ENCODE measurements around the gene JAKMIP2. TPM values are rescaled to one million over a fixed set of nuclear protein-coding genes. Genes with fewer than 3 reads are reported as not detected.
"Not testable (repeated sequence)": the region's sequence is repeated elsewhere in the genome, so short reads cannot be mapped to it uniquely, and the experiment has no call there.

JAKMIP2 gene
- total and polyA plus RNA-seq, 9 donors: 2.0 to 4.6 (median 2.3) TPM

DNA sequence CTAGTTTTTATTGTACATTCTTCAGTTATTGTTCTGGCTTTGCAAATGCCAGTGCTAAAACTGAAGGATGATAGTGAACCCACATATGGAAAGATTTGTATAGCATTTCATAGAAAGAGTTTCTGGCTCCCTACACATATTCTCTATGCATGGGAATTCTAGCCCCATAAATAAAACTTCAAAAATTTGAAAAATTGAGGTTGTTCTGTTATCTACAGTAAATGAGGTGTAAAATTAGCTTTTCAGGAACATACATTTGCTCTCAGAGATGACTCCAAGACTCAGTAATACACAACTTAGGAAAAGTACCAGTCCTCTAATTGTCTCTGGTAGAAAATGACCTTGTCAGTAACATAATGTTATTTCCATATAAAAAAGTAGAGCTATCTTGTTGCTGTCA, 192.4 kb downstream of the JAKMIP2 start:
- no peak overlapping the region for H3K27ac ChIP-seq (ENCODE audit: low read length)
- no peaks in the 10 kb centered on the region for H3K9me3 ChIP-seq (replicated peaks; ENCODE audit: control insufficient read depth, low read depth, low read length)
- DNase-seq: no peak
- H3K4me3 ChIP-seq (ENCODE audit: low read length): no peak overlapping the region
- no peaks in the 10 kb centered on the region for H3K36me3 ChIP-seq (ENCODE audit: control insufficient read depth, insufficient read depth, low read length)
- H3K4me1 ChIP-seq (ENCODE audit: control insufficient read depth, insufficient read depth, low read length): no peaks in the 10 kb centered on the region
- no peaks in the 10 kb centered on the region for H3K27me3 ChIP-seq (ENCODE audit: control insufficient read depth, insufficient read depth, low read length)

DNA sequence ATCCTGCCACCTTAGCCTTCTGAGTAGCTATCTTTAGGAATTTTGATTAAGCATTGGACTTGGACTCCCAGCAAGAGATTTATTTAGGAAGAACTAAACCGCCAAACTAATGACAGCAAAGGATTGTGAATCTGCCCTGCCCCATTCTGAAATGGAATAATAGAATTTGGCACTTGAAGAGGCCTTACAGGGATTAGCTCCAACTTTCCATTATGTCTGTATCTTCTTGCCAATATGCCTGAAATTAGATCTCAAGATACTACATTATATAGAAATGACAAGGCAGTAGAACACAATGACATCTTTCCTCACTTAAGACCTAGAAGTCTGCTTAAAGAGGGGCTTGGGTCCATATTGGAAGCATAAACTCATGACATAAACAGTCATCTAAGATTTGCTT, 195.7 kb downstream of the JAKMIP2 start:
- no peaks in the 10 kb centered on the region for H3K4me1 ChIP-seq (ENCODE audit: control insufficient read depth, insufficient read depth, low read length)
- no peaks in the 10 kb centered on the region for H3K36me3 ChIP-seq (ENCODE audit: control insufficient read depth, insufficient read depth, low read length)
- no peak overlapping the region for H3K4me3 ChIP-seq (ENCODE audit: low read length)
- DNase-seq: peak; percentile 54
- no CpG with 5 or more reads among the region's 1 CpG for WGBS (ENCODE audit: insufficient coverage)
- H3K9me3 ChIP-seq (replicated peaks; ENCODE audit: control insufficient read depth, low read depth, low read length): no peaks in the 10 kb centered on the region
- no peak overlapping the region for H3K27ac ChIP-seq (ENCODE audit: low read length)
- H3K27me3 ChIP-seq (ENCODE audit: control insufficient read depth, insufficient read depth, low read length): no peaks in the 10 kb centered on the region

DNA sequence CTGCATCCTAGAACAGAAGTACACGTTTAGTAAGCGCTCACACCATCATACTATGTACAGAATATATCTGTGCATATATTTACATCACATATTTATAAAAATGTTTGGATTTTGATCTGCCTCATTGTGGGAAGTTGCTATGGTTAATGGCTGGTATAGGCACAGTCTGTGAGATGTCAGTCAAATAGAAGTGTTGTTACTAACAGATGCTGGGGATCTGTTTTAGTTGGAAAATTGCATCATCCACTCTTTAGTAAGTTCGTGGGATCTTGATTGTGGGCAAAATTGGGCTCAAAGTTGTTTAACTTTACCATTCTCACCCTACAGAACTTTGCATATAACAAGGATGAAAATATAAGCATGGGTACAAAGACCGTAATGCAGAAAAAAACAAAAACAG, 196.3 kb downstream of the JAKMIP2 start:
- Histone ChIP-seq H3K27ac (ENCODE audit: low read length) (no peak overlapping the region), H3K36me3 (ENCODE audit: control insufficient read depth, insufficient read depth, low read length) (no peaks in the 10 kb centered on the region)
- WGBS (ENCODE audit: insufficient coverage): no CpG with 5 or more reads among the region's 4 CpGs

DNA sequence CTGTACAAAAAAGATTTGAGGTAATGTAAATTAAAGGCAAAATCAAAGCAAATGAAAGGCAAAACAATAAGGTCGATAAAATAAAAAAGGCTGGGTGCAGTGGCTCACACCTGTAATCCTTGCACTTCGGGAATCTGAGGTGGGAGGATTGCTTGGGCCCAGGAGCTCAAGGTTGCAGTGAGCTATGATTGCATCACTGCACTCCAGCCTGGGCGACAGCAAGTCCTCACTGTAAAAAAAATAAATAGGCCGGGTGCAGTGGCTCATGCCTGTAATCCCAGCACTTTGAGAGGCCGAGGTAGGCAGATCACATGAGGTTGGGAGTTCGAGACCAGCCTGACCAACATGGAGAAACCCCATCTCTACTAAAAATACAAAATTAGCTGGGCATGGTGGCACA, 200.3 kb downstream of the JAKMIP2 start:
- H3K27me3 ChIP-seq (ENCODE audit: control insufficient read depth, insufficient read depth, low read length); H3K4me1 ChIP-seq (ENCODE audit: control insufficient read depth, insufficient read depth, low read length); H3K9me3 ChIP-seq (replicated peaks; ENCODE audit: control insufficient read depth, low read depth, low read length); DNase-seq; H3K27ac ChIP-seq (ENCODE audit: low read length); H3K4me3 ChIP-seq (ENCODE audit: low read length); H3K36me3 ChIP-seq (ENCODE audit: control insufficient read depth, insufficient read depth, low read length): not testable (repeated sequence)
- 93% methylated on average over 6 of the region's 6 CpGs for WGBS (ENCODE audit: insufficient coverage)

More for the DNA sequence above, 196.3 kb downstream of the JAKMIP2 start:
- Histone ChIP-seq H3K4me3 (ENCODE audit: low read length) (no peak overlapping the region), H3K9me3 (replicated peaks; ENCODE audit: control insufficient read depth, low read depth, low read length) (no peaks in the 10 kb centered on the region), H3K4me1 (ENCODE audit: control insufficient read depth, insufficient read depth, low read length) (no peaks in the 10 kb centered on the region), H3K27me3 (ENCODE audit: control insufficient read depth, insufficient read depth, low read length) (no peaks in the 10 kb centered on the region)
- no peak for DNase-seq

DNA sequence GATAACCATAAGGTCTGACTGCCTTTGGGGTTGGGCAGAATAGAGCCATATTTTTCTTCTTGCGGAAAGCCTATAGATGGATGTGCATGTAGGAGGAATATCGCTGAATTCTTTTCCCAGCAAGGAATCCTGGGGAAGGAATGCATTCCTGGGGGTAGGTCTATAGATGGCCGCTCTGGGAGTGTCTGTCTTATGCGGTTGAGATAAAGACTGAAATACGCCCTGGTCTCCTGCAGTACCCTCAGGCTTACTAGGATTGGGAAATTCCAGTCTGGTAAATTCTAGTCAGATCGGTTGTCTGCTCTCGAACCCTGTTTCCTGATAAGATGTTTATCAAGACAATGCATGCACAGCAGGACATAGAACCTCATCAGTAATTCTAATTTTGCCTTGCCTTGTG, 202.1 kb downstream of the JAKMIP2 start:
- not testable (repeated sequence) for H3K9me3 ChIP-seq (replicated peaks; ENCODE audit: control insufficient read depth, low read depth, low read length); DNase-seq; H3K36me3 ChIP-seq (ENCODE audit: control insufficient read depth, insufficient read depth, low read length); H3K27me3 ChIP-seq (ENCODE audit: control insufficient read depth, insufficient read depth, low read length); H3K4me3 ChIP-seq (ENCODE audit: low read length); H3K27ac ChIP-seq (ENCODE audit: low read length); H3K4me1 ChIP-seq (ENCODE audit: control insufficient read depth, insufficient read depth, low read length)
- 100% methylated on average over 5 of the region's 7 CpGs for WGBS (ENCODE audit: insufficient coverage)

DNA sequence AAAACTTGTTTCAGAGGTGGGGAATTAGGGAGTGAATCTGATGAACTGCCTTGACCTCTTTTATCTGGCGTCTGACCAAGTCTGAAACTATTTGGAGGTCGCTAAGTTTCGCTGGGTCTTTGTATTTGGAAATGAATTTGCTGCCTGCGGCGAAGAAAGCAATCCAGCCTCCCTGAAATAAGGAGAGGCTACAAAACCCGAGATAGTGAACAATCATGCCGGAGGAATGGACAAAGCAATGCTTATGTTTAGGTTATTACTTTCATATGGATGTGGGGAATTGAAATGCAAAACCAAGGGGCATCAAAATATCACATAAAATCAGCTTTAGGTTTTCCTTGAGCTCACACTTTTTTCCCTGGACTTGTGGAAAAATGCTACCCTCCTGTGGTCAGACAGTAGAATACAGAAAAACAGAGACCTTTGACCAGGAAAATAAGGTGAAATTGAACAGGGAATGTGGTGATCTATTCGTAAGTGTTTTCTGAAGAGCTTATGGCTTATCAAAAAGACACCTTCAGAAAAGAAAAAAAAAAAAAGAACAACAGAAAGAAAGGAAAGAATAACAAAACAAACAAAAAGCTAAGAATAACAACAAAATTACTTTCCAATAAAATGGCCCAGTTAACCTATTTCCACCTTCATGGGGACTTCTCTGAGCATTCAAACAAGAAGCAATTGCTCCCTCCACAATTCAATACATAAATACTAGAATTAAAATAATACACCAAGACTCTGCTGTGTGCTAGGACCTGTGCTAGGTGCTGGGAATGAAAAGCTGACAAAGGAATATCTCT, 204.1 kb downstream of the JAKMIP2 start:
- no peaks in the 10 kb centered on the region for H3K27me3 ChIP-seq (ENCODE audit: control insufficient read depth, insufficient read depth, low read length)
- peaks cover 4% of the 10 kb centered on the region for H3K9me3 ChIP-seq (replicated peaks; ENCODE audit: control insufficient read depth, low read depth, low read length)
- 35% methylated on average over 5 of the region's 8 CpGs for WGBS (ENCODE audit: insufficient coverage)
- no peak overlapping the region for H3K4me3 ChIP-seq (ENCODE audit: low read length)
- peak; percentile 84 for DNase-seq
- H3K4me1 ChIP-seq (ENCODE audit: control insufficient read depth, insufficient read depth, low read length): peaks cover 2% of the 10 kb centered on the region
- no peaks in the 10 kb centered on the region for H3K36me3 ChIP-seq (ENCODE audit: control insufficient read depth, insufficient read depth, low read length)
- peak overlapping the region; percentile 1 for H3K27ac ChIP-seq (ENCODE audit: low read length)

DNA sequence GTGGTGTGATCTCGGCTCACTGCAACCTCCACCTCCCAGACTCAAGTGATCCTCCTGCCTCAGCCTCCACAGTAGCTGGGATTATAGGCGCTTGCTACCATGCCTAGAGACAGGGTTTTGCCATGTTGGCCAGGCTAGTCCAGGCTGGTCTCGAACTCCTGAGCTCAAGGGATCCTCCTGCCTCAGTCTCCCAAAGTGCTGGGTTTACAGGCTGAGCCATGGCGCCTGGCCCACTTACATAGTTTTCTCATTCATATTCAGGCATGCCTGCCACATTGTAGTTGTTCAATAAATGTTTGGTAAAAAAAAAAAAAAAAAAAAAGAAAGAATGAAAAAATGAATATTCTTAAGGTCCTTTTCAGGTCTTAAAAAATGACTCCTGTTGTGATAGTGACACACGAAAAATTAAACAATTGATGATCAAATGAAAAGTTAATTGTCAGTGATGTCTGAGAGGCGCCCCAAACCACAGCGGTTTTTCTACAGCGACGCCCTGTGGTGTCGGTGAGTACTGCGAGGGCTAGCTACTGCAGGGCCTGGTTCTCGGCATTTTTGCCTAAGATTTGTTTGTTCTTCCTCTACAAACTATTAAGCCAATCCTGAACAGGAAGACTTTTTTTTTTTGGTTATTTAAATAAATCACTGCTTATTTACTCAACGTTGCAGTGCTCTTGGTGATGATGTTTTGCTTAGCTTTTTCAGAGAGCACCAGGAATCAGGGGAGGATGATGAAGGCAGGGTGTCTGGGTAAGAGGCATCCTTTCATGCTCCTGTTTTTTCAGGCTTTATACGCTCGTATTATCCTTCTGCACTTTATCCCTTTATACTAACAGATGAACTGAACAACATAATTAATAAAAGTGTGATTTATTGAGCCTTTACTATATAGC, 205.6 kb downstream of the JAKMIP2 start:
- H3K9me3 ChIP-seq (replicated peaks; ENCODE audit: control insufficient read depth, low read depth, low read length): peaks cover 4% of the 10 kb centered on the region
- H3K27me3 ChIP-seq (ENCODE audit: control insufficient read depth, insufficient read depth, low read length): no peaks in the 10 kb centered on the region
- no peaks in the 10 kb centered on the region for H3K36me3 ChIP-seq (ENCODE audit: control insufficient read depth, insufficient read depth, low read length)
- peaks cover 2% of the 10 kb centered on the region for H3K4me1 ChIP-seq (ENCODE audit: control insufficient read depth, insufficient read depth, low read length)
- peak; percentile 78 for DNase-seq
- WGBS (ENCODE audit: insufficient coverage): 54% methylated on average over 5 of the region's 15 CpGs
- no peak overlapping the region for H3K27ac ChIP-seq (ENCODE audit: low read length)
- H3K4me3 ChIP-seq (ENCODE audit: low read length): no peak overlapping the region

DNA sequence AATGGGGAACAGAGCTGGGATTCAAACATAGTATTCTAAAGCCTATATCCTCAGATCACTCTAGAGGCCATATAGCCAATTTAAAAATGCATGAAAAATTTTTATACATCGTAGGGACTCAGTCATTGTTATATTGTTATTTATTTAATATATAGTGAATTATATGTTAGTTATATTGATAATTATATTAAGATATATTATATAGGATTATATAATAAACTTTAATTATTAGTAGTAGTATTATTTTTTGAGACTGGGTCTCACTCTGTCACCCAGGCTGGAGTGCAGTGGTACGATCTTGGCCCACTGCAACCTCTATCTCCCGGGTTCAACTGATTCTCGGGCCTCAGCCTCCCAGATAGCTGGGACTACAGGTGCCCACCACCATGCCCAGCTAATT, 206.9 kb downstream of the JAKMIP2 start:
- H3K9me3 ChIP-seq (replicated peaks; ENCODE audit: control insufficient read depth, low read depth, low read length): peaks cover 4% of the 10 kb centered on the region
- no peak for DNase-seq
- H3K27ac ChIP-seq (ENCODE audit: low read length): no peak overlapping the region
- H3K4me1 ChIP-seq (ENCODE audit: control insufficient read depth, insufficient read depth, low read length): peaks cover 2% of the 10 kb centered on the region
- H3K4me3 ChIP-seq (ENCODE audit: low read length): no peak overlapping the region
- no peaks in the 10 kb centered on the region for H3K36me3 ChIP-seq (ENCODE audit: control insufficient read depth, insufficient read depth, low read length)
- no peaks in the 10 kb centered on the region for H3K27me3 ChIP-seq (ENCODE audit: control insufficient read depth, insufficient read depth, low read length)
- WGBS (ENCODE audit: insufficient coverage): no CpG with 5 or more reads among the region's 4 CpGs

DNA sequence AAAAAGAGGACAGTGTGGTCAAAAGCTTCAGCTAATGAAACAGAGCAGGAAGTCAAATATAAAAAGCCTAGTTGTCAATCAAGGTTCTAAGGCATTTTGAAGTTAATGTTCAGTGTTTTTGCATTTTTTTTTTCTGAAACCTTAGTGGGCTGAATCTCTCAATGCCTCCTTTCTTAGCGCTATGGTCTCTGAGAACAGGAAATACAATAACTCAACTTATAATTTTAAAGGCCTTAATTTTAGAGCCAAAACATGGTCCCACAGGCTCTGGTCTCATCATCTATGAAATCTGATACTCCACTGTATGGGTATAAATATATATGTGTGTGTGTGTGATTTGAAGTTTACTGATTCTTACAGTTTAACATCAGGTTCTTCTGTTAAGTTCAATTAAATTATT, 209.3 kb downstream of the JAKMIP2 start:
- Histone ChIP-seq H3K36me3 (ENCODE audit: control insufficient read depth, insufficient read depth, low read length) (no peaks in the 10 kb centered on the region), H3K27ac (ENCODE audit: low read length) (no peak overlapping the region), H3K4me1 (ENCODE audit: control insufficient read depth, insufficient read depth, low read length) (peaks cover 6% of the 10 kb centered on the region), H3K9me3 (replicated peaks; ENCODE audit: control insufficient read depth, low read depth, low read length) (no peaks in the 10 kb centered on the region), H3K4me3 (ENCODE audit: low read length) (no peak overlapping the region), H3K27me3 (ENCODE audit: control insufficient read depth, insufficient read depth, low read length) (no peaks in the 10 kb centered on the region)
- WGBS (ENCODE audit: insufficient coverage): no CpG with 5 or more reads among the region's 1 CpG
- peak; percentile 71 for DNase-seq

DNA sequence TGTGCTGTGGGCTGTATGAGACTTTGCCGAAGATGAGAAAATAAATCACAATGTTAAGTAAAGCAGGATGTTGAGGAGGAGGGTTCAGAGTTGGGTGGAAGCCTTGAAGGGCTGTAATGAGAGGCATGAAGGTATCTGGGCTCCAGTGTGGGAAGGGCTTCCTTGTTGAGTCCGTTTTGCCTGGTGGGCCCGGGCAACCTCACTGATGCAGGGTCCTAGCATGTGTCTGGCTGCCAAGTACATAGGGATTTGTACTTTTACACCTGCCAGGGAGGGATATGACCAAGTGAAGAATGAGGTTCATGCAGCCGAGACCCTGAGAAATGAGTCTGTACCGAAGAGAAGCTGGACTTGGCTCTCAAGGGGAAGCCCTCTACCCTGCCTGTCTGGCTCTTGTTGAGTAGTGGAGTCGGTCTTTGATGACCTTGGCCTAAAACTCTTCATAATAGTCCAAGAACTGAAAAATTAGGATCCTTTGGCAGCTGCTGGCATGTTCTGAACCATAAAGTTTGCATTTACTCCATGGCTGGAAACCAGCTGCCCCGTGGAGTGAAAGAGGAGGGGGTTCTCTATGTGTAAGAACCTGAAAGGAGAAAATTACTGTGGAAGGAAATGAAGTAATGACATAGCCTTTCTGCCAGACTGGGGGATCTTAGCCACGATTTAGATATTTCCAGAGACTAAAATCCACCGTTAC, 213.7 kb downstream of the JAKMIP2 start:
- H3K36me3 ChIP-seq (ENCODE audit: control insufficient read depth, insufficient read depth, low read length): no peaks in the 10 kb centered on the region
- no peaks in the 10 kb centered on the region for H3K9me3 ChIP-seq (replicated peaks; ENCODE audit: control insufficient read depth, low read depth, low read length)
- DNase-seq: no peak
- H3K4me1 ChIP-seq (ENCODE audit: control insufficient read depth, insufficient read depth, low read length): peaks cover 5% of the 10 kb centered on the region
- no peaks in the 10 kb centered on the region for H3K27me3 ChIP-seq (ENCODE audit: control insufficient read depth, insufficient read depth, low read length)
- WGBS (ENCODE audit: insufficient coverage): 61% methylated on average over 6 of the region's 9 CpGs
- H3K27ac ChIP-seq (ENCODE audit: low read length): no peak overlapping the region
- H3K4me3 ChIP-seq (ENCODE audit: low read length): no peak overlapping the region
